Lower leg skin (tissue), 3 donors: ENCODE measurements around the gene THSD4.

Experiments
- POLR2A ChIP-seq, 2 donors: fragments of 450-650 bp; IDR thresholded peaks; one replicate each; pipeline ENCODE4 v1.6.1; 2016 to 2017; ENCODE audit warnings: antibody characterized with exemption in 2 of 2, mild to moderate bottlenecking in 1 of 2, moderate library complexity in 1 of 2
- TF ChIP-seq, protein P1 (sequence below), 3 donors: fragments of 450-650 bp; IDR thresholded peaks; one replicate each; pipeline ENCODE4 v1.5.1; 2016; ENCODE audit warnings: antibody characterized with exemption in 3 of 3, mild to moderate bottlenecking in 3 of 3, moderate library complexity in 2 of 3

DNA sequence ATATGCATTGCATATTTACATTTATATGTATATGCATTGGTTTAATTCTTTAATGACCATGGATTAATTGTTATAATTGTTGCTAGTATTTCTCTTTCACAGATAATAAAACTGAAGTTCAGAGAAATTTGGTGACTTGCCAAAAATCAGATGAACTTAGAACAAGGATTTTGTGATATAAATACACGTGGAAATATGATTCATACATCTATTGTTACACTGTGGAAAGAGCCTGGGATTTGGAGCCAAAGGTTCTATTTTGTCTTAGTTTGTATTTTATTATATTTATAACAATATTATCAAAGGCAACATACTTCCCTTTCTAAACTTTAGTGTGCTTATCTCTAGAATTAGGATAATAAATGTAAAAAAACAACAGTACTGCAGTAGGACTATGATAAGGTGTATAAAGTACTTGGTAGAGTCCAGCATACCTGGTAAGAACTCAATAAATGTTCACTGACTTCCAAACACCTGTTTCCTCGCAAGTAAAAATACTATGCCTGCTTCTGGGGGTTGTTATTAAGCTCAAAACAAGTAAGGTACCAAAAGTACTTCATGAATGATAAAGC, 342.9 kb downstream of the THSD4 start:
- TF ChIP-seq, protein P1, sequence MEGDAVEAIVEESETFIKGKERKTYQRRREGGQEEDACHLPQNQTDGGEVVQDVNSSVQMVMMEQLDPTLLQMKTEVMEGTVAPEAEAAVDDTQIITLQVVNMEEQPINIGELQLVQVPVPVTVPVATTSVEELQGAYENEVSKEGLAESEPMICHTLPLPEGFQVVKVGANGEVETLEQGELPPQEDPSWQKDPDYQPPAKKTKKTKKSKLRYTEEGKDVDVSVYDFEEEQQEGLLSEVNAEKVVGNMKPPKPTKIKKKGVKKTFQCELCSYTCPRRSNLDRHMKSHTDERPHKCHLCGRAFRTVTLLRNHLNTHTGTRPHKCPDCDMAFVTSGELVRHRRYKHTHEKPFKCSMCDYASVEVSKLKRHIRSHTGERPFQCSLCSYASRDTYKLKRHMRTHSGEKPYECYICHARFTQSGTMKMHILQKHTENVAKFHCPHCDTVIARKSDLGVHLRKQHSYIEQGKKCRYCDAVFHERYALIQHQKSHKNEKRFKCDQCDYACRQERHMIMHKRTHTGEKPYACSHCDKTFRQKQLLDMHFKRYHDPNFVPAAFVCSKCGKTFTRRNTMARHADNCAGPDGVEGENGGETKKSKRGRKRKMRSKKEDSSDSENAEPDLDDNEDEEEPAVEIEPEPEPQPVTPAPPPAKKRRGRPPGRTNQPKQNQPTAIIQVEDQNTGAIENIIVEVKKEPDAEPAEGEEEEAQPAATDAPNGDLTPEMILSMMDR (IDR thresholded peaks at IDR 0.05) = no peak
- TF ChIP-seq POLR2A (IDR thresholded peaks at IDR 0.05) = no peak
